ENCODE results near the gene ZSWIM5.

Gene ZSWIM5

DNA sequence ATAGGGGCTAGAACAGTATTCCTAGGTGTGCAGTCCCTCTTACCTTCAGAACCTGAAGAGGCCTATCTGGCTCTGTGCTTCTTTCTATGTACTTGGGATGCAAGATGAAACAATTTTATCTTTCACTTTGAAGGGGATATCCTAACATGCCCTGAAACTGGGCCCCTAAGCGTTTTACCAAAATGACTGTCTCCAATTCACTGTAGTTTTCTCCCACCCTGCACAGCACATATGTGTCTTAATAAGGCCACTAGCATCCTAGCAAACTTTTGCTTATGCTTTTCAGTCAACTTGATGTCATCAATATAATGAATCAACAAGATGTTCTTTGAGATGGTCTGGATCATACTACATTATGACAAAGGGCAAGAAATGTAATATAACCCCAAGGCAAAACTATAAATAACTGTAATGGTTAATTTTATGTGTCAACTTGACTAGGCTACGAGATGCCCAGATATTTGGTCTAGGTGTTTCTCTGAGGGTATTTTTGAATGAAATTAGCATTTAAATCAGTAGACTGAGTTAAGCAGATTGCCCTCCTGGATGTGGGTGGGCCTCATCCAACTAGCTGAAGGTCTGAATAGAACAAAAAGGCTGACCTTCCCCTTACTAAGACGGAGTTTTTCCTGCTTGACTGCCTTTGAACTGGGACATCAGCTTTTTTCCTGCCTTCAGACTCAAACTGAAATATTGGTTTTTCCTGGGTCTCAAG lies 9.2 kb upstream of the ZSWIM5 start:
- no peak for TF ChIP-seq CTCF (conservative IDR thresholded peaks at IDR 0.05; ENCODE audit: low read depth, low read length)
- no peak for DNase-seq (ENCODE audit: low read depth)
- H3K4me3 ChIP-seq (ENCODE audit: low read length) = no peak overlapping the region

DNA sequence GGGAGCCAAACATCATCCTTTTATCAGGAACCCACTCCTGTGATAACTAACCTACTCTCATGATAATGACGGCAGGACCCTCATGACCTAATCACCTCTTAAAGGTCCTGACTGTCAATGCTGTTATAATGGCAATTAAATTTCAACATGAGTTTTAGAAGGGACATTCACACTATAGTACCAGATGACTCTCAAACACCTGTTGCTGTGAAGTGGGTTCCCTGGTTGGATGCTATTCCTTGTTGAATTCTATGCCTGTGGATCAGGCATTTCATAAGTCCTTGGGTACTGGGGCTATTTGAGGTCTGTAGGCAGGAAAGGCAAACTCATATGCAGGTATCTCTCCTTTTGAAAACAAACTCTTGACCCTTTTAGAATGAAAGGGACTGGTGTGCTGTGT lies 7.5 kb upstream of the ZSWIM5 start:
- TF ChIP-seq CTCF (conservative IDR thresholded peaks at IDR 0.05; ENCODE audit: low read depth, low read length) = no peak
- no peak for DNase-seq (ENCODE audit: low read depth)
- H3K4me3 ChIP-seq (ENCODE audit: low read length) = no peak overlapping the region

- no peak for TF ChIP-seq CTCF (conservative IDR thresholded peaks at IDR 0.05; ENCODE audit: low read depth, low read length)
- DNase-seq (ENCODE audit: low read depth) = no peak
- H3K4me3 ChIP-seq (ENCODE audit: low read length) = no peak overlapping the region
Measured at GRCh38 chr1:45211076-45211475, 4.7 kb upstream of the ZSWIM5 start.

DNA sequence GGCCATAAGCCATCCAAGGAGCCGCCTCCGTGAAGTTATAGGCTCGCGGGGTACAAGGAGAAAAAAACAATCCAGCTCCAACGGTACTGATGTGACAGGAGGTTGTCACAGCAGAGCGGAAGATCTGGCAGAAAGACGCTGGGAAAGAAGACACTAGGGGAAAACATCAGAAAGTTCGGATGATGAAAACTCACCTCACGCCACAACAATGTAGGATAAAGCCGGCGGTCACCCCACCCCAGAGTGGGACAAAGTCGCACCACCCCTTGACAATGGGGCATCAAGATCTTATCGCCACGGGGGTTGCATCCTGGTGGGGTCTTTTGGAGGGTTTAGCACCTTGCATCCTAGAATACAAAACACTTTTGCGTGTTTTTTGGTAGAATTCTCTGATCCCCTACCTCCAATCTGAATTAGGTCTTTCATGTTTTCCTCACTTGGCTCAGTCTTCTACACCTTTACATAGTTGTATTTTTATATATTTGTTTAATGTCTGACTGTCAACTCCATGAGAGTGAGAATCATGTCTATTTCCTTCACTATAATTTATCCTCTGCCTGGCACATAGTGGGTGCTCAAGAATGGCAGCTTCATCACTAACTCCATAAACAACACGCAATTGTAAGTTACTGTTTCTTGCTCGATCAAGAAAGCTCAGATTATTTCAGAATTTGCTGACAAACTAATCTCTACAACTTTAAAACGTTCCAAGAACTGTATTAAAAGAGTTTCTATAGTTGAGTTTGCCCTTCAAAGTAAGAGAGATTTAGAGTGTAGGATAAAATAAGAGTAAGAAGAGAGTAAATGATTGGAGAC lies 611 bp upstream of the ZSWIM5 start:
- TF ChIP-seq CTCF (conservative IDR thresholded peaks at IDR 0.05; ENCODE audit: low read depth, low read length) = no peak
- DNase-seq (ENCODE audit: low read depth) = no peak

DNA sequence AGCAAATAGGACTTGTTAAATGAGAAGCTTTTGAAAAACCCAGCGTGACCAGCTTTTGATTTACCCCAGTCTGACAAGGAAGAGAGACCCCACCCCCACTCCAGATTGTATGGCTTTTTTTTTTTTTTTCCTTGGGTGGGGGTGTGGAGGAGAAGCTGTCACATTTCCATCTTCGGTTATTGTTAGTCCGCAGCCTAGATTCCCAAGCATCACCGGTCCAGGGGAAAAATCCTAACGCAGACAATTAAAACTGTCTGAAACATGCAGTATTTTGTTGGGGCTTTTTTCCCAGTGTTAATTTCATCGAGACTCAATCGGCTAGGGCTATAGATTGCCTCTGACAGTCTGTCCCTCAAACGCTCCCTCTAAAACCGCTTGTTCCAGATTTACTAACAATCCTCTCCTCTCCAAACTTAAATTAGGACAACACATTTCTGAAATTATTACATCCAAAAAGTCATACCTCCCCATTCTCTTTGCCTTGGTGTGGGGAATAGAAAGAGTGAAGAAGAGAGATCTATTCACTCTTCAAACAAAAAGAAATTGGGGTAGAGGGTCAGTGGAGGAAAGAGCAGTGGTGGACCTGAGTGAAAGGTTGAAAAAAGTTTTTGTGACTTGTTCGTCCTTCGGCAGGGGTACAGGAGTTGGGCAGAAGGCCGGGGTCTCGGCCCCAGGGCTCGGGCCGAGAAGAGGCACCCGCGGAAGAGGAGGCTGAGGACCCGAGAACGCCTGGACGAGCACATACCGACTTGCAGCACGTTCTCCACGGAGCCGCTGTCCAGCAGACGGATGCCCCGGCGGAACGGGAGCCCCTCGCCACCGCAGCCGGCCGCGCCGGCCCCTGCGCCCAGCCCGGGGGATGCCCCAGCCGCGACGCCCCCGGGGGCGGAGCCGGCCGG lies 1.1 kb downstream of the ZSWIM5 start:
- H3K4me3 ChIP-seq (ENCODE audit: low read length) = peak overlapping the region; percentile 14
- TF ChIP-seq CTCF (conservative IDR thresholded peaks at IDR 0.05; ENCODE audit: low read depth, low read length) = no peak
- DNase-seq (ENCODE audit: low read depth) = no peak

More for the DNA sequence above, 611 bp upstream of the ZSWIM5 start:
- H3K4me3 ChIP-seq (ENCODE audit: low read length) = peak overlapping the region; percentile 54

DNA sequence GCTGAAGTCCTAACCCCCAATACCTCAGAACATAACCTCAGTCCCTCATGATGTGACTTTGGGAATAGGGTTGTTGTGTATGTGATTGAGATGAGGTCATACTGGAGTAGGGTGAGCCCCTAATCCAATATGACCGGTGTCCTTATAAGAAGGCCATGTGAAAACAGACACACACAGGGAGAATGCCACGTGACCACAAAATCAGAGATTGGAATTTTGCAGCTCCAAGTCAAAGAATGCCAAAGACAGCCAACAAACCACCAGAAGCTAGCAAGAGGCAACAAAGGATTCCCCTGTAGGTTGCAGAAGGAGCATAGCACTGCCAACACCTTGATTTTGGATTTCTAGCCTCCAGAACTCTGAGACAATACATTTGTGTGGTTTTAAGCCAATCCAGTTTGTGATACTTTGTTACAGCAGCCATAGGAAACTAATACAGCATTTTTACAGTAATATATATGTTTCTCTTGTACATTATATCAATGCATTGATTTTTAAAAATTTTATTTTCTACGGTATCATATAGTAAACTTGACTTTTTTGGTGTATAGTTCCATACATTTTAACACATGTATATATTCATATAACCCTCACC lies 5.4 kb downstream of the ZSWIM5 start:
- no peak for DNase-seq (ENCODE audit: low read depth)
- H3K4me3 ChIP-seq (ENCODE audit: low read length) = no peak overlapping the region
- TF ChIP-seq CTCF (conservative IDR thresholded peaks at IDR 0.05; ENCODE audit: low read depth, low read length) = no peak
